Pancreas (tissue), 10 donors: Measurements from ENCODE around the gene KPNB1. TPM values are rescaled to one million over a fixed set of nuclear protein-coding genes. Genes with fewer than 3 reads are reported as not detected.

Experiments
- ATAC-seq, 4 donors: fragments of 200-7000 bp; cut with Tn5 transposase; one replicate each; pipeline versions ENCODE4 v1.8.0 to v1.9.1; 2020; ENCODE audit warnings: mild to moderate bottlenecking in 4 of 4, moderate library complexity in 4 of 4
- DNase-seq, 6 donors: peaks; one replicate each; pipeline ENCODE4 v3.0.0-alpha.2; 2020
- FAIRE-seq: peaks from 2 replicates; lab custom pipeline; 2012; peaks lifted over from hg19 to GRCh38; lab: Jason Lieb, UNC
- H3K27ac ChIP-seq, 4 donors: fragments of 200-600 bp; sonication (generic); 1 replicate in 3 of 4; 2 replicates in 1 of 4; pipeline versions ENCODE4 v1.5.0 to v1.8.0; 2020
- H3K27me3 ChIP-seq, 4 donors: fragments of 200-600 bp; one replicate each; pipeline ENCODE4 v1.8.0; 2021
- H3K36me3 ChIP-seq, 3 donors: fragments of 200-600 bp; sonication (generic) in 1 of 3; one replicate each; pipeline versions ENCODE4 v1.5.0 to v1.8.0; 2020 to 2021
- H3K4me1 ChIP-seq, 3 donors: fragments of 200-600 bp; one replicate each; pipeline ENCODE4 v1.8.0; 2021
- H3K4me3 ChIP-seq, 4 donors: fragments of 200-600 bp; sonication (generic) in 2 of 4; one replicate each; pipeline versions ENCODE4 v1.5.0 to v1.8.0; 2020 to 2021
- H3K9me3 ChIP-seq, 4 donors: fragments of 200-600 bp; one replicate each; pipeline ENCODE4 v1.8.0; 2021
- CTCF ChIP-seq, 4 donors: fragments of 200-600 bp; sonication (generic) in 3 of 4; IDR thresholded peaks; one replicate each; pipeline versions ENCODE4 v1.5.0 to v1.8.0; 2021; ENCODE audit warnings: antibody characterized with exemption in 4 of 4
- WGBS, 2 donors: extraction: QIAGEN DNeasy Blood & Tissue Kit; methylation state at CpG; one replicate each; pipeline ENCODE4 v1.1.7; 2013; 5-methylcytosine and 5-hydroxymethylcytosine counted together
- intact Hi-C, 3 donors: fragments of 100-400 bp; cut with DNase I; formaldehyde crosslinking; loops; one replicate each; pipeline versions ENCODE4 v1.11.1 to v1.14.2; 2022
- polyA plus RNA-seq, 2 donors: library from polyadenylated mRNA; stranded (reverse); fragments of 200-250 nt; gene quantifications; one replicate each; pipeline ENCODE4 v1.2.3, GENCODE V29; 2013
- total RNA-seq, 6 donors: library from RNA; stranded (reverse); fragmentation: NEBNext Ultra II Directional in 4 of 6; extraction: Animal tissue kit (Norgen Biotek cat#: 25700) in 4 of 6; gene quantifications; one replicate each; pipeline versions ENCODE4 v1.2.1 to v1.2.4, GENCODE V29; 2021 to 2023
- donor health status: healthy with polysubstance abuse.
- donor health status: DM: no; HTN: no; CAD: no; lungs with moderate emphysema.
- donor health status: DM: no; HTN: no; CAD: no.
- donor health status: control.
- donor health status: control.
- donor health status: Bipolar disorder and iron deficiency.
- donor health status: DM: yes; HTN: yes; CAD: no.
- donor health status: DM: no; HTN: no; CAD: no.
- donor health status: DM: no; HTN: no; CAD: no.
- donor health status: DM: yes; HTN: yes; CAD: no.

The KPNB1 gene
- total and polyA plus RNA-seq, 8 donors: 18.1 to 126 (median 115) TPM

GRCh38 chr17:47713980-47714700 is 64.4 kb downstream of the KPNB1 start:
- no peak for ATAC-seq
- no peak for TF ChIP-seq CTCF (IDR thresholded peaks at IDR 0.05)
- no peaks in the 10 kb centered on the region for H3K36me3 ChIP-seq
- intact Hi-C loops: no loop called here
- no peaks in the 10 kb centered on the region for H3K9me3 ChIP-seq
- H3K27ac ChIP-seq: no peak overlapping the region
- H3K4me1 ChIP-seq: no peaks in the 10 kb centered on the region
- no peaks in the 10 kb centered on the region for H3K27me3 ChIP-seq
- WGBS, 2 donors: 38 to 49% methylated on average over 15 of the region's 15 CpGs
- no peak overlapping the region for H3K4me3 ChIP-seq
- FAIRE-seq: no peak
- no peak for DNase-seq

GRCh38 chr17:47714773-47715396 is 65.2 kb downstream of the KPNB1 start:
- WGBS, 2 donors: 65 to 79% methylated on average over 6 of the region's 6 CpGs
- no peak for TF ChIP-seq CTCF (IDR thresholded peaks at IDR 0.05)
- DNase-seq (no peak), FAIRE-seq (no peak), ATAC-seq (no peak)
- Histone ChIP-seq H3K27ac (no peak overlapping the region), H3K4me3 (no peak overlapping the region), H3K4me1 (no peaks in the 10 kb centered on the region), H3K36me3 (no peaks in the 10 kb centered on the region), H3K27me3 (no peaks in the 10 kb centered on the region), H3K9me3 (no peaks in the 10 kb centered on the region)
- intact Hi-C loops: no loop called here

GRCh38 chr17:47715669-47716325 is 66.1 kb downstream of the KPNB1 start:
- 71 to 75% methylated on average over 10 of the region's 10 CpGs for WGBS, 2 donors
- no peak overlapping the region for H3K4me3 ChIP-seq
- TF ChIP-seq CTCF (IDR thresholded peaks at IDR 0.05): no peak
- intact Hi-C loops: no loop called here
- no peaks in the 10 kb centered on the region for H3K4me1 ChIP-seq
- no peaks in the 10 kb centered on the region for H3K9me3 ChIP-seq
- H3K27me3 ChIP-seq: peaks cover 0 to 2% (median 0%) of the 10 kb centered on the region in 4 donors
- H3K27ac ChIP-seq: no peak overlapping the region
- DNase-seq: no peak
- H3K36me3 ChIP-seq: no peaks in the 10 kb centered on the region
- no peak for FAIRE-seq
- no peak for ATAC-seq

GRCh38 chr17:47716375-47716774 is 66.7 kb downstream of the KPNB1 start:
- Histone ChIP-seq H3K27ac (no peak overlapping the region), H3K4me1 (no peaks in the 10 kb centered on the region), H3K27me3 (peaks cover 0 to 3% (median under 1%) of the 10 kb centered on the region in 4 donors), H3K9me3 (no peaks in the 10 kb centered on the region), H3K36me3 (no peaks in the 10 kb centered on the region), H3K4me3 (no peak overlapping the region)
- no peak for DNase-seq
- 74 to 78% methylated on average over 3 of the region's 3 CpGs for WGBS, 2 donors
- FAIRE-seq: no peak
- no peak for ATAC-seq
- TF ChIP-seq CTCF (IDR thresholded peaks at IDR 0.05): no peak
- intact Hi-C loops: no loop called here
